ENCODE measurements around the gene MCCC1. TPM values are rescaled to one million over a fixed set of nuclear protein-coding genes. Genes with fewer than 3 reads are reported as not detected.

Gene MCCC1
- total and polyA plus RNA-seq, 10 of the 15 experiments (the other 5 are each of a cell fraction or from before 2014, with no cell fraction given) = 35.0 to 71.7 (median 47.0) TPM

DNA sequence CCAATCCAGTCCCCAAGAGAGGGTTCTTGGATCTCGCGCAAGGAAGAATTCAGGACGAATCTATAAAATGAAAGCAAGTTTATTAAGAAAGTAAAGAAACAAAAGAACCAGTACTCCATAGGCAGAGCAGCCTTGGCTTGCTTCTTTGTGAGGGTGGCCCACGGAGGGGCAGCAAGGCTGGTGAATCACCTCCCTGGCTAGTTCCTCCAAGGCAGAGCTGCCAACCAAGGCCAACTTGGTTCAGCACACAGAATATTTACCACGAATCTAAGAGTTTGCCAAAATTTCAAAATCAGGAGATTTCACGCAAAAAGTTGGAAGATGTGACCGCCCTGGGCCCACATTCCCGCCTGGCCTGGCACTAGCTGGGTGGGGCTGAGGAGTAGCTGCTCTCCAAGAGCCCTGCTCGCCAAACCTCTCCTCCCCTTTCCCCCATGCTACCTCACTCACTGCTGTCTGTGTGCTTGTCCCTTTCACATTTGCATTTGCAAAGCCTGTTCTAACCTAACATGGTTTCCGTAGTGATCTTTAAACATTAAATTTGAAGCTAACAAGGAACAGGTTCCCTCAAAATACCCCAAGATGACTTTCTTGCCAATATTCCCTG is 92.8 kb downstream of the MCCC1 start:
- CTCF ChIA-PET = no interaction called here
- POLR2A ChIA-PET = no interaction called here
- H3K4me1 ChIP-seq (ENCODE audit: control insufficient read depth, insufficient read depth, low read length) = no peaks in the 10 kb centered on the region
- FAIRE-seq (no peak), ATAC-seq (no peak), DNase-seq (ENCODE audit: low read depth, low spot score) (no peak)
- H3K4me3 ChIP-seq = no peak overlapping the region
- H3K27ac ChIP-seq (ENCODE audit: control insufficient read depth, insufficient read depth) = no peak overlapping the region
- intact Hi-C loops (cut with micrococcal nuclease; ENCODE audit: unreplicated experiment) (no loop called here), in situ Hi-C loops (cut with MboI) (no loop called here)
- H3K9me3 ChIP-seq (replicated peaks; ENCODE audit: control insufficient read depth, insufficient read depth, low read length) = no peaks in the 10 kb centered on the region
- H3K9ac ChIP-seq (ENCODE audit: control insufficient read depth, insufficient read depth, low read length) = no peak overlapping the region
- H3K4me2 ChIP-seq (ENCODE audit: control insufficient read depth, insufficient read depth) = no peak overlapping the region
- no peaks in the 10 kb centered on the region for H3K27me3 ChIP-seq (replicated peaks in 1 of 2; ENCODE audit: control insufficient read depth in 2 of 2, insufficient read depth in 2 of 2, low read length in 1 of 2)
- BruUV-seq (replicated peaks) = no TSS peak
- H3K79me2 ChIP-seq (ENCODE audit: control insufficient read depth, insufficient read depth, low read length) = no peaks in the 10 kb centered on the region
- RAD21 ChIA-PET (ENCODE audit: unreplicated experiment) = no interaction called here
- SMC1A ChIA-PET (ENCODE audit: uncharacterized antibody, unreplicated experiment) = no interaction called here
- no peaks in the 10 kb centered on the region; a peak in 2 of 4 replicates for H3K36me3 ChIP-seq (ENCODE audit: control insufficient read depth in 2 of 2, insufficient read depth in 2 of 2, low read length in 1 of 2)
- no peak overlapping the region for H2AFZ ChIP-seq (ENCODE audit: control insufficient read depth, low read depth, low read length)
- TF ChIP-seq SUPT20H (IDR thresholded peaks at IDR 0.05; ENCODE audit: borderline replicate concordance, control insufficient read depth, low read depth, low read length) = no peak
- no peak for TF ChIP-seq IKZF2 (IDR thresholded peaks at IDR 0.05)
- TF ChIP-seq RBBP5 (conservative IDR thresholded peaks at IDR 0.05) = no peak
- no peak for TF ChIP-seq ZZZ3 (IDR thresholded peaks at IDR 0.05; ENCODE audit: control insufficient read depth, insufficient read length, low read depth)
- TF ChIP-seq EZH2 (IDR thresholded peaks at IDR 0.05; ENCODE audit: borderline replicate concordance, control insufficient read depth, low read depth, low read length) = no peak
- TF ChIP-seq EED (IDR thresholded peaks at IDR 0.05; ENCODE audit: low read depth) = no peak
- no peak for TF ChIP-seq NFIC (IDR thresholded peaks at IDR 0.05; ENCODE audit: low read depth, low read length)
- TF ChIP-seq PAX8 (IDR thresholded peaks at IDR 0.05) = no peak
- 80% methylated on average over 10 of the region's 10 CpGs for WGBS (ENCODE audit: insufficient coverage, insufficient replicate concordance, low lambda C conversion rate, missing lambda C conversion rate)
- no peaks in the 10 kb centered on the region for H4K20me1 ChIP-seq (ENCODE audit: control insufficient read depth, insufficient read depth)

- Histone ChIP-seq H3K27ac (ENCODE audit: control insufficient read depth, insufficient read depth) (no peak overlapping the region), H3K27me3 (replicated peaks in 1 of 2; ENCODE audit: control insufficient read depth in 2 of 2, insufficient read depth in 2 of 2, low read length in 1 of 2) (no peaks in the 10 kb centered on the region), H3K4me3 (no peak overlapping the region), H2AFZ (ENCODE audit: control insufficient read depth, low read depth, low read length) (no peak overlapping the region), H4K20me1 (ENCODE audit: control insufficient read depth, insufficient read depth) (no peaks in the 10 kb centered on the region), H3K36me3 (ENCODE audit: control insufficient read depth in 2 of 2, insufficient read depth in 2 of 2, low read length in 1 of 2) (no peaks in the 10 kb centered on the region), H3K9me3 (replicated peaks; ENCODE audit: control insufficient read depth, insufficient read depth, low read length) (no peaks in the 10 kb centered on the region; the same call in 2 of the 3 replicates), H3K9ac (ENCODE audit: control insufficient read depth, insufficient read depth, low read length) (no peak overlapping the region), H3K4me1 (ENCODE audit: control insufficient read depth, insufficient read depth, low read length) (no peaks in the 10 kb centered on the region), H3K4me2 (ENCODE audit: control insufficient read depth, insufficient read depth) (no peak overlapping the region), H3K79me2 (ENCODE audit: control insufficient read depth, insufficient read depth, low read length) (no peaks in the 10 kb centered on the region)
- no peak for FAIRE-seq
- SMC1A ChIA-PET (ENCODE audit: uncharacterized antibody, unreplicated experiment) = no interaction called here
- no peak for ATAC-seq
- WGBS (ENCODE audit: insufficient coverage, insufficient replicate concordance, low lambda C conversion rate, missing lambda C conversion rate) = 33% methylated on average over 1 of the region's 1 CpG
- POLR2A ChIA-PET = no interaction called here
- intact Hi-C loops (cut with micrococcal nuclease; ENCODE audit: unreplicated experiment) (no loop called here), in situ Hi-C loops (cut with MboI) (no loop called here)
- CTCF ChIA-PET = no interaction called here
- RAD21 ChIA-PET (ENCODE audit: unreplicated experiment) = no interaction called here
- no peak for DNase-seq (ENCODE audit: low read depth, low spot score)
- BruUV-seq (replicated peaks) = no TSS peak
- TF ChIP-seq PBX3 (IDR thresholded peaks at IDR 0.05; ENCODE audit: insufficient replicate concordance, low read depth, low read length) = no peak
- TF ChIP-seq NR2C2 (IDR thresholded peaks at IDR 0.05; ENCODE audit: borderline replicate concordance, control insufficient read depth, insufficient read length, low read depth) = no peak
- no peak for TF ChIP-seq NFIC (IDR thresholded peaks at IDR 0.05; ENCODE audit: low read depth, low read length)
- no peak for TF ChIP-seq RELA (IDR thresholded peaks at IDR 0.05; ENCODE audit: borderline replicate concordance, partially characterized antibody)
- TF ChIP-seq YBX1 (IDR thresholded peaks at IDR 0.05) = no peak
- no peak for TF ChIP-seq PML (IDR thresholded peaks at IDR 0.05; ENCODE audit: low read length)
- no peak for TF ChIP-seq BMI1 (IDR thresholded peaks at IDR 0.05; ENCODE audit: borderline replicate concordance)
- TF ChIP-seq, protein P1, sequence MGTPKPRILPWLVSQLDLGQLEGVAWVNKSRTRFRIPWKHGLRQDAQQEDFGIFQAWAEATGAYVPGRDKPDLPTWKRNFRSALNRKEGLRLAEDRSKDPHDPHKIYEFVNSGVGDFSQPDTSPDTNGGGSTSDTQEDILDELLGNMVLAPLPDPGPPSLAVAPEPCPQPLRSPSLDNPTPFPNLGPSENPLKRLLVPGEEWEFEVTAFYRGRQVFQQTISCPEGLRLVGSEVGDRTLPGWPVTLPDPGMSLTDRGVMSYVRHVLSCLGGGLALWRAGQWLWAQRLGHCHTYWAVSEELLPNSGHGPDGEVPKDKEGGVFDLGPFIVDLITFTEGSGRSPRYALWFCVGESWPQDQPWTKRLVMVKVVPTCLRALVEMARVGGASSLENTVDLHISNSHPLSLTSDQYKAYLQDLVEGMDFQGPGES (IDR thresholded peaks at IDR 0.05) = no peak
- no peak for TF ChIP-seq CBFB (IDR thresholded peaks at IDR 0.05; ENCODE audit: low read depth)
- no peak for TF ChIP-seq SIX5 (IDR thresholded peaks at IDR 0.05; ENCODE audit: low read depth, low read length, severe bottlenecking)
- no peak for TF ChIP-seq SMARCA5 (IDR thresholded peaks at IDR 0.05)
- no peak for TF ChIP-seq YY1 (IDR thresholded peaks at IDR 0.05; ENCODE audit: low read depth, low read length)
Measured at GRCh38 chr3:182999767-183000166, 99.5 kb downstream of the MCCC1 start.

Measured in GM12878 (cell line).